Left ventricle myocardium inferior (tissue), 1 donor: ENCODE results near the gene GNB5. TPM values are rescaled to one million over a fixed set of nuclear protein-coding genes. Genes with fewer than 3 reads are reported as not detected.

ENCODE experiments used
- DNase-seq: peaks from one replicate; pipeline ENCODE4 v3.0.0-alpha.2; 2020
- H3K27ac ChIP-seq: fragments of 200-600 bp; replicated peaks from 2 replicates; pipeline ENCODE4 v1.8.0; 2021
- H3K27me3 ChIP-seq: fragments of 200-600 bp; 2 replicates; pipeline ENCODE4 v1.8.0; 2021; ENCODE audit warnings: low read depth
- H3K36me3 ChIP-seq: fragments of 200-600 bp; 2 replicates; pipeline ENCODE4 v1.8.0; 2021
- H3K4me1 ChIP-seq: fragments of 200-600 bp; 2 replicates; pipeline ENCODE4 v1.8.0; 2021
- H3K4me3 ChIP-seq: fragments of 200-600 bp; 2 replicates; pipeline ENCODE4 v1.8.0; 2021; ENCODE audit warnings: mild to moderate bottlenecking, moderate library complexity
- H3K9me3 ChIP-seq: fragments of 200-600 bp; replicated peaks from 2 replicates; pipeline ENCODE4 v1.8.0; 2021
- CTCF ChIP-seq: fragments of 200-600 bp; IDR thresholded peaks from 2 replicates; pipeline ENCODE4 v1.8.0; 2021; ENCODE audit warnings: antibody characterized with exemption, mild to moderate bottlenecking, borderline replicate concordance
- intact Hi-C: fragments of 100-400 bp; cut with micrococcal nuclease; formaldehyde crosslinking; loops from one replicate; pipeline ENCODE4 v1.11.0; 2022
- total RNA-seq: library from RNA; stranded (reverse); fragmentation: NEBNext Ultra II Directional; extraction: Animal tissue kit (Norgen Biotek cat#: 25700); gene quantifications from one replicate; pipeline ENCODE4 v1.2.1, GENCODE V29; 2021
- donor health status: DM: no; HTN: yes; CAD: no; lungs with severe emphysema.

Gene GNB5
- total RNA-seq, 1 donor from 2014 or later: 10.5 TPM

DNA sequence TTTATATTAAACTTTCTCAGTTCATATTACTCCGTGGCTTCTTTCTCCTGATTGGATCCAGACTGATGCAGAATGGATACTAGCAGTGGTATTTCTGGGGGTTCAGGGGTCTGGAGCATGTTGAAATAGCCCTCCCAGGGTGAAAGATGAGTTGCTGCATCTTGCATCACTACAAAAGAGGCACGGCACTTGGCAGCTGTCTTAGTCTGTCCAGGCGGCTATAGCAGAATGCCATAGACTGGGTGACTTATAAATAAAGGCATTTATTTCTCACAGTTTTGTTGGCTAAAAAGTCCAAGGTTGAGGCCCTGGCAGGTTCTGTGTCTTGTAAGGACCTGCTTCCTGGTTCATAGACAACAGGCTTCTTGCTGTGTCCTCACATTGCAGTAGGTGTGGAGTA, 78.0 kb downstream of the GNB5 start:
- intact Hi-C loops: no loop called here
- Histone ChIP-seq H3K9me3 (no peaks in the 10 kb centered on the region), H3K27ac (no peak overlapping the region), H3K4me3 (no peak overlapping the region), H3K36me3 (no peaks in the 10 kb centered on the region), H3K27me3 (peaks cover 51% of the 10 kb centered on the region), H3K4me1 (peaks cover 9% of the 10 kb centered on the region)
- no peak for TF ChIP-seq CTCF
- DNase-seq: no peak

DNA sequence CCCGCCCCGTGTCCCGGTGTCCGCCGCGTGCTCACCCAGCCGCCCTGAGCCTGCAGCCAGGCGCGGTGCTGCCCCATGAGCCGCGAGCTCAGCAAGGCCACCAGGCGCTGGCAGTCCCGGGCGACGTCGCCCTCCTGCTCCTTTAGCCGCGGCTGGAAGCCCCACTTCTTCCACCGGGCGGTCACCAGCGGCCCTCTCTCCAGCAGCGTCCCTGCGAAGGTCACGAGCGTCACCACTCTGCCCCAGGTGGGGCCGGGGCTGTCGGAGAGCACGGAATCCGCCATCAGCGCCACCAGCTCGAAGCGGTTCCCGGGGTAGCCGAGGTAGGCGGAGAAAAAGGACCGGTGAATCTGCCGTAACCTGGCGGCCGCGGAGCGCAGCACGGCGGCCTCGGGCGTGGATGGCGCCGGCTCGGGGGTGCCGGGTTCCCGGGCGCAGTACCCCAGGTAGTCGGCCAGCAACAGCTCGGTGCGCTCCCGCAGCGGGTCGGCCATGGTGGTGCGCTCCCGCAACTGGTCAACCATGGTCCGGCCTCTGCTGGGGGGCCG, 78.9 kb downstream of the GNB5 start:
- H3K27me3 ChIP-seq: peaks cover 55% of the 10 kb centered on the region

GRCh38 chr15:52111517-52112202, 79.5 kb downstream of the GNB5 start:
- intact Hi-C loops: no loop called here
- H3K36me3 ChIP-seq: no peaks in the 10 kb centered on the region
- no peaks in the 10 kb centered on the region for H3K9me3 ChIP-seq
- H3K27me3 ChIP-seq: peaks cover 55% of the 10 kb centered on the region
- H3K4me3 ChIP-seq: peak overlapping the region; percentile 62
- TF ChIP-seq CTCF: no peak
- peaks cover 9% of the 10 kb centered on the region for H3K4me1 ChIP-seq
- no peak overlapping the region for H3K27ac ChIP-seq
- no peak for DNase-seq

More for the DNA sequence above, 78.9 kb downstream of the GNB5 start:
- no peak overlapping the region for H3K27ac ChIP-seq
- DNase-seq: no peak
- intact Hi-C loops: no loop called here
- H3K4me1 ChIP-seq: peaks cover 9% of the 10 kb centered on the region
- no peaks in the 10 kb centered on the region for H3K36me3 ChIP-seq
- no peaks in the 10 kb centered on the region for H3K9me3 ChIP-seq
- peak overlapping the region; percentile 62 for H3K4me3 ChIP-seq
- no peak for TF ChIP-seq CTCF

DNA sequence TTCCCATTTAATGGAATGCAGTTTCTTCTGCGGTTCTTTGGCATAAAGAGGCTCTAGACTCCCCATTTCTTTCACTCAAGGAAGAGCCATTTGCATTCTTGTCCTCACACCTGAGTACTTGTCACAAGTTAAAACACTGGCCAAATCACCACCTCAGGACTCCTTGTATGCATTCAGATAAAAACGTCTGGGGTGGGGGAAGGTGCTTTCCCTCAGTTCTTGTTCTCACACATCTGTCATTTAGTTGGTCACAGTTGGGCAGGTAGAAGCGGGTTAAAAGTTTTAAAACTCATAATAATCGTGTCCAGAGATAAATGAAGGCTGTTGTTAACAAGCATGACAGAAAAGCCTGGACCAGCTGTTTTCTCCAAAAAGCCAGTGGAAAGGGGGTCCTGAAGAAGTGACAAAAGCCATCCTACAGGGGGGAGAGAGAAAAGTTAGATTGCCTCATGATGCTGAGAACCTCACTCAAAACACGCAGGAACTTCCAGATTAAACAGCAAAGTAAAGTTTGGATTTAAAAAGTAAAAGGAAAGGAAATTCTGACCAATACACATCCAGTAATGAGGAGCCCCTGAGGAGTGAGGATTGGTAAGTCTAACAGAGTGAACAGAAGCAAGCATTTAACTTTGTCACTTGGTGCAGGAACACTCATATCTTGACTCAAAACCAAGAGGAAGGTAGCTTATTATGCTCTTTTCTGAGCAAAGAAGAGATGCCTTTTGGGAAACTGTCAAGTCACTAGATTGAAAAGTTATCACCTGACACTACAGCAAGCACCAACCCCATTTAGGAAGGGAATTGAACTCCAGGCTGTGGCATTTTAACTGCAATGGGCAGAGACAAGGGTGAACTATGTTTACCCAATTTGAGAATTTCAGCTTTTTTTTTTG, 81.4 kb downstream of the GNB5 start:
- no peak for DNase-seq
- TF ChIP-seq CTCF: no peak
- intact Hi-C loops: no loop called here

GRCh38 chr15:52107238-52107637, 84.0 kb downstream of the GNB5 start:
- H3K36me3 ChIP-seq: no peaks in the 10 kb centered on the region
- intact Hi-C loops: no loop called here
- H3K27ac ChIP-seq: no peak overlapping the region
- H3K9me3 ChIP-seq: no peaks in the 10 kb centered on the region
- DNase-seq: no peak
- H3K27me3 ChIP-seq: peaks cover 33% of the 10 kb centered on the region
- peaks cover 5% of the 10 kb centered on the region for H3K4me1 ChIP-seq
- H3K4me3 ChIP-seq: no peak overlapping the region
- no peak for TF ChIP-seq CTCF

More for the DNA sequence above, 81.4 kb downstream of the GNB5 start:
- peaks cover 9% of the 10 kb centered on the region for H3K4me1 ChIP-seq
- no peak overlapping the region for H3K4me3 ChIP-seq
- H3K36me3 ChIP-seq: no peaks in the 10 kb centered on the region
- H3K9me3 ChIP-seq: no peaks in the 10 kb centered on the region
- no peak overlapping the region for H3K27ac ChIP-seq
- H3K27me3 ChIP-seq: peaks cover 55% of the 10 kb centered on the region
